ENCODE measurements around the gene PSME1.

PSME1 gene

GRCh38 chr14:24186831-24187538 is 51.0 kb downstream of the PSME1 start:
- no peak for TF ChIP-seq Cebpa-rat (IDR thresholded peaks at IDR 0.05)
- H4K20me1 ChIP-seq, result peaks cover 0 to 63% (median 19%) of the 10 kb centered on the region in 11 experiments; a peak in 15 of 22 replicates
- H3K36me3 ChIP-seq, result peaks cover 53 to 79% (median 73%) of the 10 kb centered on the region in 11 experiments
- H3K4me3 ChIP-seq, result peak overlapping the region in 9 of 10 experiments; percentile 73 to 92 (median 79); a peak in 17 of 20 replicates
- peak overlapping the region in 2 of 11 experiments; percentile 14 to 84; a peak in 2 of 22 replicates for H3K27ac ChIP-seq
- H3K4me1 ChIP-seq, result peaks cover 26 to 43% (median 32%) of the 10 kb centered on the region in 10 experiments
- no peaks in the 10 kb centered on the region for H3K27me3 ChIP-seq
- H3K9me3 ChIP-seq (replicated peaks in 1 of 11), result no peaks in the 10 kb centered on the region
- peak overlapping the region; percentile 90 to 97 (median 94) for H3K4me2 ChIP-seq
- H3K9ac ChIP-seq, result peak overlapping the region in 10 of 11 experiments; percentile 75 to 95 (median 84); a peak in 20 of 22 replicates

- peaks cover 0 to 62% (median 16%) of the 10 kb centered on the region in 11 experiments; a peak in 14 of 22 replicates for H4K20me1 ChIP-seq
- H3K36me3 ChIP-seq, result peaks cover 53 to 79% (median 73%) of the 10 kb centered on the region in 11 experiments
- no peaks in the 10 kb centered on the region for H3K27me3 ChIP-seq
- peak overlapping the region; percentile 64 to 92 (median 79); a peak in 19 of 20 replicates for H3K4me3 ChIP-seq
- no peaks in the 10 kb centered on the region for H3K9me3 ChIP-seq (replicated peaks in 1 of 11)
- peak overlapping the region; percentile 75 to 95 (median 83); a peak in 21 of 22 replicates for H3K9ac ChIP-seq
- H3K27ac ChIP-seq, result peak overlapping the region in 8 of 11 experiments; percentile 14 to 93 (median 84); a peak in 11 of 22 replicates
- no peak for TF ChIP-seq Cebpa-rat (IDR thresholded peaks at IDR 0.05)
- H3K4me1 ChIP-seq, result peaks cover 31 to 49% (median 38%) of the 10 kb centered on the region in 10 experiments
- H3K4me2 ChIP-seq, result peak overlapping the region; percentile 90 to 97 (median 94)
Measured at GRCh38 chr14:24187539-24187915, 51.5 kb downstream of the PSME1 start.

Measured in BLaER1 treated with 17β-estradiol and CSF1 and Interleukin-3, amounts not matched to agents 10 nM and 100 nM (cell line).